B cell (primary cell): ENCODE results near the gene SNAPC3. TPM values are rescaled to one million over a fixed set of nuclear protein-coding genes. Genes with fewer than 3 reads are reported as not detected.

ENCODE experiments used
- ATAC-seq: fragments of 200-7000 bp; cut with Tn5 transposase; one replicate; pipeline ENCODE4 v1.10.0; 2021; ENCODE audit warnings: low read depth, mild to moderate bottlenecking, moderate number of reproducible peaks, moderate library complexity
- CTCF ChIA-PET: fragments of 350-600 bp; sonication (Branson Sonifier 250); formaldehyde crosslinking; loops from one replicate; lab custom pipeline; 2021; ENCODE audit warnings: antibody characterized with exemption, inconsistent platforms; lab: Charles Lee
- POLR2A ChIA-PET: fragments of 350-600 bp; sonication (Branson Sonifier 250); formaldehyde crosslinking; loops from one replicate; lab custom pipeline; 2021; ENCODE audit warnings: antibody characterized with exemption; lab: Charles Lee
- DNase-seq: peaks from one replicate; pipeline ENCODE4 v3.0.0; 2013
- H2AFZ ChIP-seq: 2 replicates; pipeline ENCODE4 v1.6.1; 2012; ENCODE audit warnings: mild to moderate bottlenecking, low read depth, low read length; ENCODE audit not compliant: insufficient read depth, poor library complexity, severe bottlenecking
- H3K27ac ChIP-seq, 2 donors: 1 replicate in 1 of 2; 2 replicates in 1 of 2; pipeline ENCODE4 v1.5.1; 2012 to 2013; ENCODE audit warnings: low read length in 2 of 2, mild to moderate bottlenecking in 2 of 2, moderate library complexity in 1 of 2
- H3K27me3 ChIP-seq, 4 experiments: fragments of 200-600 bp in 1 of 4; sonication (generic) in 1 of 4; replicated peaks in 1 of 4; 1 replicate in 2 of 4; 2 replicates in 2 of 4; pipeline versions ENCODE4 v1.6.1 to v1.7.0; 2013 to 2016; ENCODE audit warnings: low read length in 3 of 4, mild to moderate bottlenecking in 2 of 4, mixed read lengths in 1 of 4, moderate library complexity in 1 of 4; ENCODE audit not compliant: insufficient read depth in 4 of 4, control insufficient read depth in 3 of 4; ENCODE audit errors: control extremely low read depth in 1 of 4
- H3K36me3 ChIP-seq, 2 experiments: replicated peaks in 1 of 2; 1 replicate in 1 of 2; 2 replicates in 1 of 2; pipeline versions ENCODE4 v1.6.1 to v1.7.1; 2013; ENCODE audit warnings: low read length in 1 of 2; ENCODE audit not compliant: insufficient read depth in 2 of 2, control insufficient read depth in 1 of 2; ENCODE audit errors: control extremely low read depth in 1 of 2, extremely low read depth in 1 of 2
- H3K4me1 ChIP-seq, 2 donors: fragments of 200-600 bp in 1 of 2; sonication (generic) in 1 of 2; 1 replicate in 1 of 2; 2 replicates in 1 of 2; pipeline versions ENCODE4 v1.5.1 to v1.6.1; 2013 to 2017; ENCODE audit warnings: low read length in 2 of 2; ENCODE audit not compliant: control insufficient read depth in 2 of 2, insufficient read depth in 2 of 2
- H3K4me2 ChIP-seq: replicated peaks from 2 replicates; pipeline ENCODE3; 2012; ENCODE audit warnings: mild to moderate bottlenecking, low read depth, low read length; ENCODE audit not compliant: poor library complexity, severe bottlenecking
- H3K4me3 ChIP-seq, 5 experiments: fragments of 200-600 bp in 1 of 5; sonication (generic) in 1 of 5; 1 replicate in 3 of 5; 2 replicates in 2 of 5; pipeline versions ENCODE4 v1.5.1 to v1.7.0; 2011 to 2016; ENCODE audit warnings: low read length in 4 of 5, mild to moderate bottlenecking in 4 of 5, low read depth in 2 of 5, control low read depth in 1 of 5, moderate library complexity in 1 of 5; ENCODE audit not compliant: insufficient read depth in 1 of 5; ENCODE audit errors: control extremely low read depth in 1 of 5, extremely low read depth in 1 of 5
- H3K79me2 ChIP-seq: fragments of 200-600 bp; sonication (generic); one replicate; pipeline ENCODE4 v1.6.0; 2016; ENCODE audit warnings: low read length; ENCODE audit not compliant: control insufficient read depth, insufficient read depth
- H3K9ac ChIP-seq: fragments of 200-600 bp; sonication (generic); 2 replicates; pipeline ENCODE4 v1.6.1; 2017; ENCODE audit warnings: mild to moderate bottlenecking, low read length, moderate library complexity
- H3K9me3 ChIP-seq, 3 donors: one replicate each; pipeline versions ENCODE4 v1.6.1 to v1.7.1; 2013; ENCODE audit warnings: low read length in 2 of 3; ENCODE audit not compliant: control insufficient read depth in 2 of 3, insufficient read depth in 1 of 3; ENCODE audit errors: control extremely low read depth in 1 of 3
- H4K20me1 ChIP-seq: 2 replicates; pipeline ENCODE4 v1.6.0; 2012; ENCODE audit warnings: mild to moderate bottlenecking, low read length; ENCODE audit not compliant: insufficient read depth, control insufficient read depth, poor library complexity, severe bottlenecking
- H3K27ac Mint-ChIP-seq: one replicate; pipeline ENCODE4 v1.8.0; 2021; ENCODE audit warnings: mixed read lengths
- H3K27me3 Mint-ChIP-seq: one replicate; pipeline ENCODE4 v1.8.0; 2021; ENCODE audit warnings: mixed read lengths
- H3K4me1 Mint-ChIP-seq: one replicate; pipeline ENCODE4 v1.8.0; 2021; ENCODE audit warnings: mixed read lengths
- H3K4me3 Mint-ChIP-seq: one replicate; pipeline ENCODE4 v1.8.0; 2021; ENCODE audit warnings: mixed read lengths
- H3K9me3 Mint-ChIP-seq: one replicate; pipeline ENCODE4 v1.8.0; 2022; ENCODE audit warnings: mixed read lengths; ENCODE audit not compliant: insufficient read depth
- CTCF ChIP-seq: fragments of 200-600 bp; IDR thresholded peaks from one replicate; pipeline ENCODE4 v1.8.0; 2022; ENCODE audit warnings: antibody characterized with exemption, mild to moderate bottlenecking
- EZH2 ChIP-seq: IDR thresholded peaks from 2 replicates; pipeline ENCODE4 v1.6.1; 2012; ENCODE audit warnings: borderline replicate concordance, low read depth, mild to moderate bottlenecking, moderate library complexity, low read length; ENCODE audit not compliant: insufficient read depth, poor library complexity, severe bottlenecking
- WGBS: methylation state at CpG from one replicate; pipeline ENCODE4 v1.1.5; 2013; ENCODE audit warnings: missing lambda C conversion rate; ENCODE audit not compliant: insufficient coverage; 5-methylcytosine and 5-hydroxymethylcytosine counted together
- intact Hi-C: fragments of 100-400 bp; cut with micrococcal nuclease; formaldehyde crosslinking; loops from one replicate; pipeline ENCODE4 v1.10.0; 2022
- polyA plus RNA-seq: library from polyadenylated mRNA; depleted of rRNA; stranded (reverse); fragments of >200 nt; gene quantifications from 2 replicates; pipeline ENCODE4 v1.2.3, GENCODE V29; 2012
- total RNA-seq, 2 donors: library from RNA; stranded (reverse); fragments of 120-200 nt in 1 of 2; gene quantifications; 1 replicate in 1 of 2; 2 replicates in 1 of 2; pipeline versions ENCODE4 v1.2.3 to v1.2.4, GENCODE V29; 2013 to 2022

Gene SNAPC3
- total and polyA plus RNA-seq, 2 donors (not counting 1 experiment from before 2014, with no cell fraction given): 16.6 to 48.3 TPM

- Histone ChIP-seq H3K36me3 (peaks cover 12 to 62% of the 10 kb centered on the region in 2 experiments), H3K4me1 (no peaks in the 10 kb centered on the region), H3K4me2 (no peak overlapping the region), H3K9me3 (no peaks in the 10 kb centered on the region), H4K20me1 (no peaks in the 10 kb centered on the region), H3K79me2 (no peaks in the 10 kb centered on the region), H2AFZ (no peak overlapping the region), H3K27ac (no peak overlapping the region), H3K27me3 (no peaks in the 10 kb centered on the region), H3K9ac (no peak overlapping the region), H3K4me3 (no peak overlapping the region)
- no peak for ATAC-seq
- intact Hi-C loops: loop anchor here (5.0 kb wide), 1 partner anchor 36 kb away; no protein-coding TSS in a partner anchor
- WGBS: no CpG with 5 or more reads among the region's 2 CpGs
- Mint-ChIP-seq H3K4me3 (no peak overlapping the region), H3K27me3 (no peaks in the 10 kb centered on the region), H3K9me3 (no peaks in the 10 kb centered on the region), H3K4me1 (no peaks in the 10 kb centered on the region), H3K27ac (no peak overlapping the region)
- POLR2A ChIA-PET: no interaction called here
- TF ChIP-seq CTCF: no peak
- TF ChIP-seq EZH2: no peak
- no peak for DNase-seq
- CTCF ChIA-PET: no interaction called here
Observed at GRCh38 chr9:15461601-15462000, 38.9 kb downstream of the SNAPC3 start.

- ChIA-PET POLR2A (no interaction called here), CTCF (interaction anchor here (1.4 kb wide), 1 partner anchor 139 kb away, joined by 3 read pairs; no protein-coding TSS in a partner anchor)
- Histone ChIP-seq H3K27ac (no peak overlapping the region), H3K79me2 (no peaks in the 10 kb centered on the region), H4K20me1 (no peaks in the 10 kb centered on the region), H3K27me3 (no peaks in the 10 kb centered on the region), H3K9ac (no peak overlapping the region), H3K4me3 (no peak overlapping the region), H3K4me2 (no peak overlapping the region), H3K36me3 (peaks cover 14 to 68% of the 10 kb centered on the region in 2 experiments), H2AFZ (no peak overlapping the region), H3K9me3 (no peaks in the 10 kb centered on the region), H3K4me1 (no peaks in the 10 kb centered on the region)
- Mint-ChIP-seq H3K4me1 (no peaks in the 10 kb centered on the region), H3K27me3 (no peaks in the 10 kb centered on the region), H3K4me3 (no peak overlapping the region), H3K27ac (no peak overlapping the region), H3K9me3 (no peaks in the 10 kb centered on the region)
- intact Hi-C loops: loop anchor here (5.0 kb wide), 1 partner anchor 41 kb away; no protein-coding TSS in a partner anchor
- WGBS: 80% methylated on average over 1 of the region's 3 CpGs
- DNase-seq (no peak), ATAC-seq (no peak)
- TF ChIP-seq CTCF (no peak), EZH2 (no peak)
Observed at GRCh38 chr9:15468145-15468544, 45.5 kb downstream of the SNAPC3 start.
